SIG-M5 treated with dmso at 0.1 percent for 504 hours (cell line): ENCODE results near the gene MICU1.
"Not testable (repeated sequence)": the region's sequence is repeated elsewhere in the genome, so short reads cannot be mapped to it uniquely, and the experiment has no call there.

Experiments
- DNase-seq: peaks from one replicate; lab custom pipeline; 2025; ENCODE audit not compliant: unreplicated experiment; lab: John Stamatoyannopoulos, UW

MICU1 gene

GRCh38 chr10:72353965-72354355 is 271.9 kb downstream of the MICU1 start:
- no peak for DNase-seq

- no peak for DNase-seq
Measured at GRCh38 chr10:72353028-72353964, 272.6 kb downstream of the MICU1 start.

DNA sequence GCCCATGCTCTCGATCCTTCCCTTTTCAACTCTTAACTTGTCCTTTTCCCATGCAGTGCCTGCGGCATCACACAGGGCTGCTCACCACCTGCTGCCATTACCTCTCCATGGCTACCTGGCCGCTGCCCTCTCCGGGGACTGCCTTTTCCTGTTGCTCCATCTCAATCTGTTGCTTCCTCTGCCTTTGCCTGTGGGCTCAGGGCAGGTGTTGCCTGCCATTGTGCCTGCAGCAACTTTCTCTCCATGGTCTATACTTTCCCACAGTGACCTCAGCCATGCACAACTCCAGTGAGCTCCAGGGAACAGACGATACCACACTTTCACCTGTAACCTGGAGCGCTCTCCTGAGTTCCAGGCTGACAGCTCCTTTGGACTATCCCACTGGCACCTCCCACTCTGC is 274.4 kb downstream of the MICU1 start:
- no peak for DNase-seq

DNA sequence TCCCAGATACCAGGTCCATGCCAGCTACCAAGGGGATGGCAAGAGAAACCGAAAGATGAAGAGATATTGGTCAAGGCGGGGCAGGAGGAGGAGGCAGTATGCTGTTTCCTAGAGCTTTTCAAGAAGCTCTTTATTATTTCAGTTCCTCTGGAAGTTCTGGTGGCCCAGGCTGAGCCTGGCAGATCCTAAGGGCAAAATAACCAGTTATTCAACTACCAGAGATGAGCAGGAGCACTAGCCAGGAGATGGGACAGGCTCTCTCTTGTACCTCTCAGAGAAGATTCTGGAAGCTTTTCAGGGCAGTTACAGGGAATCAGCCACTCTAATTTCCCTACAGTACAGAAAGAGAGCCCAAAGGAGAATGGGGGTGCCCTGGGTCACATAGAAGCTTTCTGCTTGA is 276.4 kb downstream of the MICU1 start:
- no peak for DNase-seq

DNA sequence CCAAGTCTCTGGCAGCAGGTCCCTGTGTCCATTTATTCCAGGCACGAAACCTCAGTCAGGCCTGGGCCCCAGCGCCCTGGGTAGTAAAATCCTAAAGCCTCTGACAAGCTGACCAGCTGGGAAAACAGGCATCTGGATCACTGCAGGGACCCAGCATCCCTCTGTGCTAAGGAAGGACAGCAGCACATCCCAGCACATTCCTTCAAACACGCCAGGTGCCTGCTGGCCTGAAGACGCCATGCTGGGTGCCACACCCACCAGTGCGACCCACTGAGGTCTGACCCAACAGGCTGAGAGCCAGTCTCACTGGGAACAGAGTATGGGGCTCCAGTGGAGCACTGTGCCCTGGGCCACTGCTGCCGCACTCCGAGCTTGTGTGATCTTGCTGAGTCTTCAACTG is 277.6 kb downstream of the MICU1 start:
- DNase-seq: no peak

- DNase-seq: not testable (repeated sequence)
Measured at GRCh38 chr10:72346117-72346516, 279.8 kb downstream of the MICU1 start.

DNA sequence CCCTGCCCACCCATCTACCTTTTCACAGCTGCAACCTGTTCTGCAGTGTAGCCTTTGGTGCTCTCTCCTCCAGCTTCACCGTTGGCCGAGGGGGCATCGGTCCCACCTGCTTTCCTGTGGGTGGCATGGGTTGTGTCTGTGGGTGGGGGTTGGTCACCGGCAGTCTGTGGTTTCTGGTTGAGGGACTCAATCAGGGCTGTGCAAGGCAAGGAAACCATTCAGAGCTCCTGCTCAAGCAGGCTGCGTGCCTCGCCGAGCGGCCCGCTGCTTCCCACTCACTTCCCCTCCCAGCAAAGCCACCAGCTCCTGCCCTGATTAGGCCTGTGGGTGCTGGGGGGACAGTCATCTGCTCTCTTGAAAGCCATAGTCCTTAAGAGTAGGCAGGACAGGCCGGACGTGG is 280.9 kb downstream of the MICU1 start:
- no peak for DNase-seq

DNA sequence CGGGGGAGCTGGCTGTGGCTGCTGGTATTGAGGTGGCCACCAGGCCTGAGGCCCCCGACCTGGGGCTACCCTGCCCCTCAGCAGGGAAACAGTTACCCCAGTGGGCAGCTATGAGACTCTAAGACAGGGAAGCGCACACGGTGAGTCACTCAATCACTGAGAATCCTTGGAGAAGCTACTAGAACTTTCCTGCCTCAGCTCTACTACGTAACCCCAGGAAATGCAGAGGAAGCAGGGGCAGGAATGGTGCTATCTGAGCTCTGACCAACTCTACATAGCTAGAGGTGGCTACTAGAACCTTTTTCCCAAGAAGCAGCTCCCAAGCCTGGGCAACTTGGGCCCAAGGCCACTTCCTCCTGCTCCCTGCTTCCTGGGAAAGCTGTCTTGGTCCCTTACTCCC is 283.0 kb downstream of the MICU1 start:
- no peak for DNase-seq

- DNase-seq: no peak
Measured at GRCh38 chr10:72340510-72341261, 285.2 kb downstream of the MICU1 start.

DNA sequence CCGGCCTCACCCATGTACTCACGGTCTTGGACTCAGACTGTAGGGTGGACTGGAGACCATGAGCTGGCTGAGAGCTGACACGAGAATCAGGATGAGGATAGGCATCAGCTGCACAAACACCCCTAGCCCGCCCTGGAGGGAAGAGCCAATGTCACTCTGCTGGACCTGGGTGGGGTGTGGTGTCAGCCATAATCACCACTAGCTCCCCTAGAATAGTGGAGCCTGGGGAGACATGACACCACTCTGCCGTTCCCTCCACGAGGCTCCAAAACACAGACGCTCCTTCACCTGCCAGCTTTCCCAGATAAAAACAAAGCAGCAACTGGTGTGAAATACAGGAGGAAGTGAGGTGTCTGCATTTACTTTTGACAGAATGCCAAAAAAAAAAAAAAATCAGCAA is 287.7 kb downstream of the MICU1 start:
- DNase-seq: no peak

- no peak for DNase-seq
Measured at GRCh38 chr10:72337722-72338121, 288.2 kb downstream of the MICU1 start.

DNA sequence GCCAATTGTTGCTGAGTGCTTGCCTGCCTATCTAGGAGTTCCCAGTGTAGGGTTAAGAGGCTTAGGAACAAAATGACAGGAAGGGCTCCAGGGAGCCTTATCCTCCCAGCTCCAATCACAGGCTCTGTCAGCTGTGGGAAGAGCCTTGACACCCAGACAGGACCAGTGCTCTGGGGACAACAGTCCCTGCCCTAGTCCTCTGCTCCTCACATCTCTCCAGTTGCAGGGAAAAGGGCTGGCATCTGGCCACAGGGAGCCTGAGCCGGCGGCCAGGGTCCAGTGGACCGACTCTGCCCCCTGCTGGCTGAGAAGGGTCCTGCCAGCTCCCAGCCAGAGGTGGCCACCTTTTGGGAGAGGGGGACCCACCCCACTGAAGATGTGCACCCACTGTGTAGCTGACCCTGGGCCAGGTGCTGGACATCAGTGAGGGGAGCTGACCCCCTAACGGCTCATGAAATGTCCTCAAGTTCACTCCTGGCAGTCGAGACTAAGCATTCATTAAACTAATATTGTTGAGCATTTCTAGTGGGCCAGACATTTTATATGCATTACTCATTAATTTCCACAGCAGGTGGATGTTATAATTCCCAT is 288.7 kb downstream of the MICU1 start:
- no peak for DNase-seq

- no peak for DNase-seq
Measured at GRCh38 chr10:72336259-72337038, 289.4 kb downstream of the MICU1 start.

GRCh38 chr10:72335394-72336258 is 290.3 kb downstream of the MICU1 start:
- DNase-seq: peak; percentile 45

DNA sequence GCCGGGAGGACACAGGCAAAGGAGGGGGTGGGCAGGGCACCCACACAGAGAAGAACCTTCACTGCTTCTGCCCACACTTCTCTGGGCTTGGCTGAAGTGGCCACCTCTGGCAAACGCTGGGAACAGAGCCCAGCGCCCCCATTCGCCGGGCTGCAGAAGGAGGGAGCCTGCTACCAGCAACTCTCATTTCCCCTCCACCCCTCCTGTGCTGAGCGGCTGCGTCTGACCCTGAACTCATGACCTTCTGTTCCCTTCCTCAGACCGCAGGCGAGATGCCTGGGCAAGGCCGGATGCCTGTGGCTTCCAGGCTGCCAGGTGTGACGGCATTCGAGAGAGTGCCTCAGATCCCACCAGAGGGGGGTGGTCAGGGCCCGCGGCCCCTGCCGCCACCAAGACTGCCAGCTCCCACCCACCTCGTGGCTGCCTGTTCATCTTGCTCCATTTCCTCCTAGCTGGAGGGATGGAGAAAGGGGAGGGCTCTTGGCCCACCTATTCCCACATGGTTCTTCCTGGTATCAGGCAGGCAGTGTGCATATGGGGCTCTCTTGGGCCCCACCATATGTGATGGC is 291.0 kb downstream of the MICU1 start:
- peak; percentile 87 for DNase-seq

DNA sequence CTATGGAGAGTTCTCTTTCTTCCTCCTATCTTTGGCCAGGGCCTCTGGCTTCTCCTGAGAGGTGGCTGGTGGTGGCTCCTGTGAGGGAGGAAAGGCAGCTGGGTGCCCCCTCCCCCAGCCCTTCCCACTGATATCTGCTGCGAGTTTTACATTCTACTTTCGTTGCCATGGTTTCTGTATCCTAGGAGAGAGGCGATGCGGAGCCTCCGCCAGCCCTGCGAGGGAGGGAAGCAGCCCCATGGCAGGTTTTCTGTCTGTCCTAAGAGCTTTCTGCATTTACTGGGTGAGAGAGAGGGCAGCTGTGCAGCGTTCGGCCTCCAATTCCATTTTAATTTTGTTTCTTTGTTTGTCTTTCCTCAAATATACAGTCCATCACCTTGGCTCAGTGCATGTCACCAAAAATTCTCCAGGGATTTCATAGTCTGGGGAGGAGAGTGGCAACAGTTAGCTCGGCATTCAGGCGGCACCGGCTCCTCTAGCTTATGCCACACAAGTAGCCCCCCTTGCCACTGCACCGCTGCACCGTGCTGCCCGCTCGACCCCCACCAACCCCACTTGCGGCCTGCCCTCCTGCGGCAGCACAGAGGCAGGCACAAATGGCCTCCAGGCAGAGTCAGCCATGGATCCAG is 291.6 kb downstream of the MICU1 start:
- no peak for DNase-seq

GRCh38 chr10:72333112-72334015 is 292.5 kb downstream of the MICU1 start:
- DNase-seq: no peak

GRCh38 chr10:72332423-72333111 is 293.3 kb downstream of the MICU1 start:
- DNase-seq: no peak
